Measurements from ENCODE around the gene RPGRIP1.

The RPGRIP1 gene

GRCh38 chr14:21320913-21321312 lies 41.0 kb downstream of the RPGRIP1 start:
- DNase-seq (ENCODE audit: extremely low read depth, low read depth): no peak
- TF ChIP-seq, protein P1, sequence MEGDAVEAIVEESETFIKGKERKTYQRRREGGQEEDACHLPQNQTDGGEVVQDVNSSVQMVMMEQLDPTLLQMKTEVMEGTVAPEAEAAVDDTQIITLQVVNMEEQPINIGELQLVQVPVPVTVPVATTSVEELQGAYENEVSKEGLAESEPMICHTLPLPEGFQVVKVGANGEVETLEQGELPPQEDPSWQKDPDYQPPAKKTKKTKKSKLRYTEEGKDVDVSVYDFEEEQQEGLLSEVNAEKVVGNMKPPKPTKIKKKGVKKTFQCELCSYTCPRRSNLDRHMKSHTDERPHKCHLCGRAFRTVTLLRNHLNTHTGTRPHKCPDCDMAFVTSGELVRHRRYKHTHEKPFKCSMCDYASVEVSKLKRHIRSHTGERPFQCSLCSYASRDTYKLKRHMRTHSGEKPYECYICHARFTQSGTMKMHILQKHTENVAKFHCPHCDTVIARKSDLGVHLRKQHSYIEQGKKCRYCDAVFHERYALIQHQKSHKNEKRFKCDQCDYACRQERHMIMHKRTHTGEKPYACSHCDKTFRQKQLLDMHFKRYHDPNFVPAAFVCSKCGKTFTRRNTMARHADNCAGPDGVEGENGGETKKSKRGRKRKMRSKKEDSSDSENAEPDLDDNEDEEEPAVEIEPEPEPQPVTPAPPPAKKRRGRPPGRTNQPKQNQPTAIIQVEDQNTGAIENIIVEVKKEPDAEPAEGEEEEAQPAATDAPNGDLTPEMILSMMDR (IDR thresholded peaks at IDR 0.05; ENCODE audit: low read depth, low read length): no peak

DNA sequence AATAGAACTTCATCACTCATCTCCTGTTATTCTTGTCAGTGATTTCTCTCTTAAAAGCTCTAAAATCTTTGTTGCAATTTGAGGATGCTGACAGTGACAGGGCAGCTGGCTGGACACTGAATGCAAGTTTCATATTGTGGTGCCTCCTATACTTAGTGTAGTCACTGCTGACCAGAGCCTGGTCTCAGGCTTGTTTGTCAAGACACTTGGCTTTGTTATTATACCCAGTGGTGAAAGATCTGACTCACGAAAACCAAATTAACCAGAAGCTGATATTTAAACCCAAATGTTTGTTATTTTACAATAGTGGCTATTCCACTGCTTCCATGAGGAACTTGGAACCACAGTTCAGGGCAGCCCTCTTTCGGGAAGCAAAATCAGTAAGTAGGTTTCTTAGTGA lies 42.8 kb downstream of the RPGRIP1 start:
- TF ChIP-seq, protein P1 (IDR thresholded peaks at IDR 0.05; ENCODE audit: low read depth, low read length): no peak
- DNase-seq (ENCODE audit: extremely low read depth, low read depth): no peak

- TF ChIP-seq, protein P1 (IDR thresholded peaks at IDR 0.05; ENCODE audit: low read depth, low read length): no peak
- DNase-seq (ENCODE audit: extremely low read depth, low read depth): no peak
Measured at GRCh38 chr14:21326972-21327371, 47.1 kb downstream of the RPGRIP1 start.
